Subcutaneous adipose tissue (tissue), 4 donors: ENCODE data around the gene MUC15. TPM values are rescaled to one million over a fixed set of nuclear protein-coding genes. Genes with fewer than 3 reads are reported as not detected.

Experiments
- total RNA-seq, 4 donors: library from RNA; depleted of rRNA; stranded (reverse); fragments of >200 nt; gene quantifications; one replicate each; pipeline ENCODE4 v1.1.0, GENCODE V29; 2016
- TF ChIP-seq, protein P1 (sequence below): fragments of 450-650 bp; IDR thresholded peaks from one replicate; pipeline ENCODE4 v1.5.1; 2016; ENCODE audit warnings: low read depth, mild to moderate bottlenecking, control low read depth, antibody characterized with exemption, moderate library complexity

The MUC15 gene
- total RNA-seq, 4 donors from 2014 or later = not detected

DNA sequence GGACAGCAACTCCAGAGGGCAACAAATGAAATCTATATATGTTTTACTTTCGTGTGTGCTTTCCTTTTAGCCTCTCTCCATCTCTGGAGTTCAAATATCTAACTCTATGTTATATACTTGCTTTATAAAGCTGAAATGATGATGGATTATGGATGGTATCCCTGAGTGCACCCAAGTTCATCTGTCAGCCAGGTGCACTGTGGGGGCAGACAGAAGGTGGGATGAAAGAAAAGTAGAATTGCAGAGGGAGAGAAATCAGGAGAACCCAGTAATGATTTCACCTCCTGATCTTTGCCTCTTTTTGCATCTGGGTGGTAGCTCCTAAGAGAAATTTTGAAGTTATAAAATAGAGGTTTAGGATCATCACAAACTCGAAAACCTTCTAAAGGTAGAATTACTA lies 2.4 kb downstream of the MUC15 start:
- TF ChIP-seq, protein P1, sequence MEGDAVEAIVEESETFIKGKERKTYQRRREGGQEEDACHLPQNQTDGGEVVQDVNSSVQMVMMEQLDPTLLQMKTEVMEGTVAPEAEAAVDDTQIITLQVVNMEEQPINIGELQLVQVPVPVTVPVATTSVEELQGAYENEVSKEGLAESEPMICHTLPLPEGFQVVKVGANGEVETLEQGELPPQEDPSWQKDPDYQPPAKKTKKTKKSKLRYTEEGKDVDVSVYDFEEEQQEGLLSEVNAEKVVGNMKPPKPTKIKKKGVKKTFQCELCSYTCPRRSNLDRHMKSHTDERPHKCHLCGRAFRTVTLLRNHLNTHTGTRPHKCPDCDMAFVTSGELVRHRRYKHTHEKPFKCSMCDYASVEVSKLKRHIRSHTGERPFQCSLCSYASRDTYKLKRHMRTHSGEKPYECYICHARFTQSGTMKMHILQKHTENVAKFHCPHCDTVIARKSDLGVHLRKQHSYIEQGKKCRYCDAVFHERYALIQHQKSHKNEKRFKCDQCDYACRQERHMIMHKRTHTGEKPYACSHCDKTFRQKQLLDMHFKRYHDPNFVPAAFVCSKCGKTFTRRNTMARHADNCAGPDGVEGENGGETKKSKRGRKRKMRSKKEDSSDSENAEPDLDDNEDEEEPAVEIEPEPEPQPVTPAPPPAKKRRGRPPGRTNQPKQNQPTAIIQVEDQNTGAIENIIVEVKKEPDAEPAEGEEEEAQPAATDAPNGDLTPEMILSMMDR = no peak

DNA sequence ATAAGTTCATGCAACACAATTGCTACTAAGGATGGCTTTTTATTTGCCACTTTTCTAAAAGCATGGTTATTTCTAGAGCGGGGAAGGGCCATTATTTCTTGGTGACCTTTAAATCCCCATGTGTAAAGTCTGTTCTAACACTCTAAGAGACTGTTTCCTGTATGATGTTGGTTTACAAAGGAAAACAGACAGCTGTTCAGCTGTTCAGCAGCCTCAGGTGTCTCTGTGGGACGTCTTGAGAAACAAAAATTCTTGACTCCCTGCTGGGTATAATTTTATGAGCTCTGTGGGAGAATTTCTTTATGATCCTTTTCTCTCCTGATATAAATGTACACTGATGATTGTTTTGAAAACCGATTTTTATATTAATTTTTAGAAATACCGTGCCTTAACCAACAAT lies 13.9 kb downstream of the MUC15 start:
- TF ChIP-seq, protein P1 = no peak

DNA sequence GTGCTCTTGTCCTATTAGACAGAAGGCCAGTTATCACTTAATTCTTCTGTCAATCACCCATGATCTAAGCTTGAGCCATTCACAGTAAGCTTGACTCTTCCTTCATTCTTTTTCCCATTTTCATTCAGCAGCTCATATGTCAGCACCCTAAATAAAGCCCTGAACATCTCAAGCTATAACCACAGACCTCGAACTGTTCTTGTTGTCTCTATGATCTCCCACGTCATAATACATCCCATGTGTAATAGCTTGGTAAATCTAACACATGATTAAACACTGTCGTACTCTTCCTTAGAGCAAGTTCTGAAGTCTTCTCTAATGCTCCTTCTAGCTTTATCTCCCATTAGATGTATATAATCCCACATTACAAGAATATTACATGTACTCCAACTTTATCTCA lies 14.4 kb downstream of the MUC15 start:
- TF ChIP-seq, protein P1 = no peak

DNA sequence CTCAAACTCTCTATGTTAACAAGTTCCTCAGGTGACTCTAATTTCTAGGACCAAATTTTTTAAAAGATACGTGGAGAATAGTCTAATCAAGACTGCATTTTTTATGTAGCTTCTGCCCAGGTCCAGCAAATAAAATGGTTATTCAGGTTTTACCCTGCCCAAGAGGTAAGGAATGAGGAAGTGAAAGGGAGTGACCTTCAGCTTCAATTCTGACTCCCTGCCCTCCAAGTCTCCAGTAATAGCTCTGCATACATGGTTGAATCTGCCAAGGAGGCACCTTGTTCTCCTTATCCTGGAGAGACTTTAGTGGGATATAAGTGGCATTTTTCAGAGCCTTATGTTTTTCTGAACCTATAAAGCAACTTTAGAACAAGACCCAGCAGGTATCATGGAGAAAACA lies 15.5 kb downstream of the MUC15 start:
- TF ChIP-seq, protein P1 = no peak

DNA sequence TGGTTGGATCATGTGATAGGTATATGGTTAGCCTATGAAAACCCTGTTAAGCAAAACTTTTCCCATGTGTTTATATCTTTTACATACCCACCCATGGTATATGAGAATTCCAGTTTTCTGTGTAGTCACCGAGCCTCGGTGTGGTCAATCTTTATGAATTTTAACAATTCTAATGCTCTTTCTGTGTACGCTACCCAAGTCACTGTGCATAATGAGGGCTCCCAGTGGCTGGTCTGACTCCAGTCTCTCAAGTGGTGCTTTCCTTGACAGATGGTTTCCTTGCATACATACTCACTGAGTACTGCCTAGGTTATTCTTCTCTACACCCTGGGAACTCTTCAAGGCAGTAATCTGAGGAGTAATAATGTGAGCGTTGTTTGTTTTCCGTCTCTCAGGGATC lies 17.6 kb downstream of the MUC15 start:
- TF ChIP-seq, protein P1 = no peak

DNA sequence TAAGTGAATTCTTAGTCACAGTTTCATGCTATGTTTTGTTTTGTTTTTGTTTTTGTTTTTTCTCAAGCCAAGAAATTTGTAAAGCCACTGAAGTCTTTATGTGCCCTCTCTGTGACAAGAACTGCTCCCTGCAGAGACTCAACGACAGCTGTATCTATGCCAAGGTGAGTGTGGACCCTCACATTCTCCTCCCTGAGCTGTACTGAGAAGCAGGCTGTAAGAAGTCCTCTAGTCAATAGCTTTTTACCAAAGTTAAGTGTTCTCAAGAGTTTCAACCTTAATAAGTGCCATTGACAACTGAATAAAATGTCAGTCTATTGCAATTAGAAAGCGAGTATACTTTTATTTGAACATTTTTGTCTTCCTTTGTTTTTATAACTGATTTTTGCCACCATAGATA lies 18.9 kb downstream of the MUC15 start:
- TF ChIP-seq, protein P1 = no peak

DNA sequence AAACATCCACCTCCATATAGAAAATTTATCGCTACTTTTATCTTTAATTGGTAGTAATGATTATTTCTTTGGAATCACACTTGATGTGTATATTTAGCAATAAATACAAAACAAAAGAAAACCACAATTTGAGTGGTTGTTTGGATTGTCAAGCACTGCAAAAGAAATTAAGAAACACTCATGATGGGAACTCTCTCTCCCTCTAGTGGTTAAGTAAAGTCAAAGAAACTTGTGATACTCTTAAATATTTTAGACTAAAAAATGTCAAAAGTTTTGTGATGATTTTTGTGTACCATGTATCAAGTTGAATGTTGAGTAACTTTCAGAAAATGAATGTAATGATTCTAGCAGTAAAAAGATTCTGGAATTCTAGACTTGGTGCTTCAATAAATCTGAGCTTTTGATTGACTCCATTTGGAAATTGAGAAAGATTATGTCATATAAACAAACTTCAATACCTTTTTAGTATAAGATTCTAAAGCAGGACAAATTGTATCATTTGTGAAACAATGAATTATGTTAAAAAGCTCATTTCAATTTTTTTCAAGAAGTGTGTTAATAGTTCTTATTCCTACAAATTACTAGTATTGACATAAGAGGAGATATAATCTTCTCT lies 20.8 kb downstream of the MUC15 start:
- TF ChIP-seq, protein P1 = no peak
